GM12801 (cell line): ENCODE data around the gene CD160.

ENCODE experiments used
- CTCF ChIP-seq: IDR thresholded peaks from one replicate; pipeline ENCODE4 v1.5.1; 2011; ENCODE audit warnings: control low read depth; ENCODE audit not compliant: insufficient read length; ENCODE audit errors: extremely low read depth

The CD160 gene

DNA sequence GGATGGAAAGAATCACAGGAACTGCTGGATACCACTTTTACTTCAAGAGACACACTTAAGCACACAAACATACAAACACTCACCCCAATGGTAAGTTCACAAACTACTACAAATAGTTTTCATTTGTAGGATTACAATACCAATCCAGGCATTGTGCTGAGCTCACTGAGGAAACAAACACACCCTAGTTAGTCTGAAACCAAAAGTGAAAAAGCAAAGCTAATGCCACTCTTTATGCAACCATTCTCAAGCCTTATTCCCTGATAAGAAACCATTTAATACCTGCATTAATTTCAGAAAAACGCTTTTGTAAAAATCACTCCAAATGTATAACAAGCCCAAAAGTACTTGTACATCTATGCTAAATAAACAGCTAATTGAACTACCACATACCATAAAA, 66.2 kb downstream of the CD160 start:
- no peak for TF ChIP-seq CTCF

- no peak for TF ChIP-seq CTCF
These were observed 67.0 kb downstream of the CD160 start for GRCh38 chr1:145786271-145786670.

DNA sequence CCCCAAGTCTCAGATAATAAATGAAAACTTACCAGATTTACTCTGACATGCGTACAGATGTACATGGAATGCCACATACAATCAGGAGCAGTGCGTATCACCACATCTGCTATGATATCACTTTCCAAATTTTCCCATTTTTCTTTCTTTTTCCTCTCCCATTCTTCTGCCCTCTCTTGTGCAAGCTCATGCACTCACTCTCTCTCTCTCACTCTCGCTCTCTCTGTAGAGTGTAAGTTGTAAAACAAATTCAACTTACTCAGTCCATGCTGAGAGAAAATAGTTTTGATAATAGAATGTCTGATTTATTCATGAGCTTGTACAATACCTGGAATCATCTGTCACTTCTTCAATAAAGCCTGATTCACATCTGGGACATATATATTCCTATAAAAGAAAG, 69.3 kb downstream of the CD160 start:
- no peak for TF ChIP-seq CTCF
